ENCODE results near the gene AKNA. TPM values are rescaled to one million over a fixed set of nuclear protein-coding genes. Genes with fewer than 3 reads are reported as not detected.

The AKNA gene
- total RNA-seq, 1 experiment from 2014 or later, result 20.6 TPM

DNA sequence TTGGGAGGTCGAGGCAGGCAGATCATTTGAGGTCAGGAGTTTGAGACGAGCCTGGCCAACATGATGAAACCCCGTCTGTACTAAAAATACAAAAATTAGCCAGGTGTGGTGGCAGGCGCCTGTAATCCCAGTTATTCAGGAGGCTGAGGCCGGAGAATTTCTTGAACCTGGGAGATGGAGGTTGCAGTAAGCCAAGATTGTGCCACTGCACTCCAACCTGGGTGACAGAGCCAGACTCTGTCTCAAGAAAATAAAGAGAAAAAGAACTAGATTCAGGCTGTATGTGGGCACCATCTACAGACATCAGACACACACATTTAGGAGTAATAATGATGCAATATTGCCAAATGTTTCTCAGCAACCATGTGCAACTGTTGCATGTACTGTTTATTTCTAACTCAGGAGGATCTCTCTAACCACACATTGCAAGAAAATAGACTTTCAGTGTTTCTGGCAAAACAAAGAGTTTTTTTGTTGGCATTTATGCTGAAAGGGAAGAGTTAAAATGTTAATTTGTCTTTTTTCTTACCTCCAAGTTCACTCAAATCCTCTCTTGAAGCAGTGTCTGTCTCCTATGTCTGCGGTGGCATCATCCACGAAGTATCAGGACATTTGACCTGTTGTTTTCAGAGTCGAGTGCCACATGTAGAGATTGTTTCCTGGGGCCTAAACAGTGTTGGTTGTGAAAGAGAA is 70.0 kb downstream of the AKNA start:
- no peaks in the 10 kb centered on the region for H3K79me2 ChIP-seq (ENCODE audit: insufficient read depth, low read length)
- DNase-seq (ENCODE audit: low read depth, low spot score) (no peak), ATAC-seq (no peak)
- H2AFZ ChIP-seq (ENCODE audit: low read depth, low read length, poor library complexity, severe bottlenecking), result no peak overlapping the region
- H3K36me3 ChIP-seq (ENCODE audit: control insufficient read depth in 1 of 2, insufficient read depth in 2 of 2, low read length in 2 of 2), result no peaks in the 10 kb centered on the region
- no peaks in the 10 kb centered on the region for H3K27me3 ChIP-seq (ENCODE audit: insufficient read depth, low read length)
- H3K4me2 ChIP-seq (ENCODE audit: low read length), result no peak overlapping the region
- RAD21 ChIA-PET (ENCODE audit: low non-redundant PET in 1 of 2, low total read pairs in 2 of 2, uncharacterized antibody in 2 of 2, unreplicated experiment in 2 of 2), result interaction anchor here in 1 of 2 experiments (0.7 kb wide), 1 partner anchor 417 kb away, joined by 3 read pairs; no protein-coding TSS in a partner anchor
- no peaks in the 10 kb centered on the region for H3K4me1 ChIP-seq (ENCODE audit: control insufficient read depth in 1 of 2, insufficient read depth in 2 of 2, low read length in 2 of 2)
- no TSS peak for BruUV-seq (replicated peaks)
- H3K4me3 ChIP-seq (replicated peaks in 1 of 2; ENCODE audit: low read depth in 1 of 2, low read length in 2 of 2), result no peak overlapping the region
- POLR2A ChIA-PET, result no interaction called here
- intact Hi-C loops (cut with micrococcal nuclease), result no loop called here
- no peaks in the 10 kb centered on the region for H3K9me3 ChIP-seq (ENCODE audit: control insufficient read depth in 1 of 2, insufficient read depth in 1 of 2, low read depth in 1 of 2, low read length in 2 of 2)
- H3K9me2 ChIP-seq (ENCODE audit: insufficient read depth), result no peaks in the 10 kb centered on the region
- TF ChIP-seq, protein P1, sequence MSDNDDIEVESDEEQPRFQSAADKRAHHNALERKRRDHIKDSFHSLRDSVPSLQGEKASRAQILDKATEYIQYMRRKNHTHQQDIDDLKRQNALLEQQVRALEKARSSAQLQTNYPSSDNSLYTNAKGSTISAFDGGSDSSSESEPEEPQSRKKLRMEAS (IDR thresholded peaks at IDR 0.05), result peak; percentile 41
- TF ChIP-seq, protein P2, sequence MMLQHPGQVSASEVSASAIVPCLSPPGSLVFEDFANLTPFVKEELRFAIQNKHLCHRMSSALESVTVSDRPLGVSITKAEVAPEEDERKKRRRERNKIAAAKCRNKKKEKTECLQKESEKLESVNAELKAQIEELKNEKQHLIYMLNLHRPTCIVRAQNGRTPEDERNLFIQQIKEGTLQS (IDR thresholded peaks at IDR 0.05), result no peak
- no peak overlapping the region for H3K27ac ChIP-seq (ENCODE audit: low read depth, low read length)
- no peaks in the 10 kb centered on the region for H4K20me1 ChIP-seq (ENCODE audit: insufficient read depth)
- no peak overlapping the region for H3K9ac ChIP-seq (ENCODE audit: low read length)
- CTCF ChIA-PET, result no interaction called here

DNA sequence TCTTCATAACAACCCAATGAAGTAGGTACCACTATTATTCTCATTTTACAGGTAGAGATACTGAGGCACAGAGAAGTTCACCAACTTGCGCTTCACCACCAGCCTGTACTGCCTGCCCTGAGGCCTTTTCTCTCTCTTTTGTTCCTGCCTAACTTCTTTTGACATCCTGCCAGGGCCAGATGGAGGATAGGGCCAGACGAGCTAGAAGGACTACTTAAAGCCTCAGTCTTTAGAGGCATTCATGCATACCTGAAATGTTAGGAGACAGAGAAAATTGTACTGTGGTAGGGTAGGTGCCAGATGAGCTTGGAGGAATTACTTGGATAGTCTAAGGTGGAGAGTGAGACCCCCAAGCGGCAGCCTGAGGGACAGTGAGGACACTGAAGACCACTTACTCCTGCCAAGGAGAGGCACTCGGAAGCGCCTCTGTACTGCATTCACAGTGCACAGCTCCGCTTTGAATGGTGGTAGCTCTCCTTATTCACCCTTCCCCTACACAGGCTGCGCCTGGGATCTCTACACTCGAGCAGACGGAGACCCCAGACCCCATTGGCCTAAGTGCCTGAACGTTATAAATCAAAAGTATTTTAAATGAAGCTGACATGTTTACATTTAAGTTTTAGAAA is 71.1 kb downstream of the AKNA start:
- ATAC-seq (no peak), DNase-seq (ENCODE audit: low read depth, low spot score) (no peak)
- no peaks in the 10 kb centered on the region for H3K36me3 ChIP-seq (ENCODE audit: control insufficient read depth in 1 of 2, insufficient read depth in 2 of 2, low read length in 2 of 2)
- H4K20me1 ChIP-seq (ENCODE audit: insufficient read depth), result no peaks in the 10 kb centered on the region
- no peaks in the 10 kb centered on the region for H3K4me1 ChIP-seq (ENCODE audit: control insufficient read depth in 1 of 2, insufficient read depth in 2 of 2, low read length in 2 of 2)
- H3K27ac ChIP-seq (ENCODE audit: low read depth, low read length), result no peak overlapping the region
- RAD21 ChIA-PET (ENCODE audit: low non-redundant PET in 1 of 2, low total read pairs in 2 of 2, uncharacterized antibody in 2 of 2, unreplicated experiment in 2 of 2), result no interaction called here
- no peak overlapping the region for H3K9ac ChIP-seq (ENCODE audit: low read length)
- H3K9me3 ChIP-seq (ENCODE audit: control insufficient read depth in 1 of 2, insufficient read depth in 1 of 2, low read depth in 1 of 2, low read length in 2 of 2), result no peaks in the 10 kb centered on the region
- H3K79me2 ChIP-seq (ENCODE audit: insufficient read depth, low read length), result no peaks in the 10 kb centered on the region
- H3K27me3 ChIP-seq (ENCODE audit: insufficient read depth, low read length), result no peaks in the 10 kb centered on the region
- CTCF ChIA-PET, result no interaction called here
- no peak overlapping the region for H3K4me3 ChIP-seq (replicated peaks in 1 of 2; ENCODE audit: low read depth in 1 of 2, low read length in 2 of 2)
- no TSS peak for BruUV-seq (replicated peaks)
- intact Hi-C loops (cut with micrococcal nuclease), result no loop called here
- no peak overlapping the region for H2AFZ ChIP-seq (ENCODE audit: low read depth, low read length, poor library complexity, severe bottlenecking)
- no peak overlapping the region for H3K4me2 ChIP-seq (ENCODE audit: low read length)
- POLR2A ChIA-PET, result no interaction called here
- H3K9me2 ChIP-seq (ENCODE audit: insufficient read depth), result no peaks in the 10 kb centered on the region
- TF ChIP-seq RAD21 (IDR thresholded peaks at IDR 0.05; ENCODE audit: low read depth), result no peak
- no peak for TF ChIP-seq JUND (IDR thresholded peaks at IDR 0.05)
- TF ChIP-seq SIN3A (IDR thresholded peaks at IDR 0.05; ENCODE audit: low read depth), result no peak
- TF ChIP-seq POLR2AphosphoS5 (IDR thresholded peaks at IDR 0.05; ENCODE audit: low read depth, low read length), result no peak
- TF ChIP-seq EZH2phosphoT487 (IDR thresholded peaks at IDR 0.05; ENCODE audit: borderline replicate concordance), result no peak
- TF ChIP-seq, protein P1 (IDR thresholded peaks at IDR 0.05), result no peak
- no peak for TF ChIP-seq POLR2A (IDR thresholded peaks at IDR 0.05; ENCODE audit: borderline replicate concordance, extremely low read depth, insufficient read depth, insufficient read length)
- no peak for TF ChIP-seq ZNF274 (IDR thresholded peaks at IDR 0.05; ENCODE audit: low read depth, low read length)
- TF ChIP-seq, protein P3, sequence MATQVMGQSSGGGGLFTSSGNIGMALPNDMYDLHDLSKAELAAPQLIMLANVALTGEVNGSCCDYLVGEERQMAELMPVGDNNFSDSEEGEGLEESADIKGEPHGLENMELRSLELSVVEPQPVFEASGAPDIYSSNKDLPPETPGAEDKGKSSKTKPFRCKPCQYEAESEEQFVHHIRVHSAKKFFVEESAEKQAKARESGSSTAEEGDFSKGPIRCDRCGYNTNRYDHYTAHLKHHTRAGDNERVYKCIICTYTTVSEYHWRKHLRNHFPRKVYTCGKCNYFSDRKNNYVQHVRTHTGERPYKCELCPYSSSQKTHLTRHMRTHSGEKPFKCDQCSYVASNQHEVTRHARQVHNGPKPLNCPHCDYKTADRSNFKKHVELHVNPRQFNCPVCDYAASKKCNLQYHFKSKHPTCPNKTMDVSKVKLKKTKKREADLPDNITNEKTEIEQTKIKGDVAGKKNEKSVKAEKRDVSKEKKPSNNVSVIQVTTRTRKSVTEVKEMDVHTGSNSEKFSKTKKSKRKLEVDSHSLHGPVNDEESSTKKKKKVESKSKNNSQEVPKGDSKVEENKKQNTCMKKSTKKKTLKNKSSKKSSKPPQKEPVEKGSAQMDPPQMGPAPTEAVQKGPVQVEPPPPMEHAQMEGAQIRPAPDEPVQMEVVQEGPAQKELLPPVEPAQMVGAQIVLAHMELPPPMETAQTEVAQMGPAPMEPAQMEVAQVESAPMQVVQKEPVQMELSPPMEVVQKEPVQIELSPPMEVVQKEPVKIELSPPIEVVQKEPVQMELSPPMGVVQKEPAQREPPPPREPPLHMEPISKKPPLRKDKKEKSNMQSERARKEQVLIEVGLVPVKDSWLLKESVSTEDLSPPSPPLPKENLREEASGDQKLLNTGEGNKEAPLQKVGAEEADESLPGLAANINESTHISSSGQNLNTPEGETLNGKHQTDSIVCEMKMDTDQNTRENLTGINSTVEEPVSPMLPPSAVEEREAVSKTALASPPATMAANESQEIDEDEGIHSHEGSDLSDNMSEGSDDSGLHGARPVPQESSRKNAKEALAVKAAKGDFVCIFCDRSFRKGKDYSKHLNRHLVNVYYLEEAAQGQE (IDR thresholded peaks at IDR 0.05; ENCODE audit: low read depth), result no peak
- TF ChIP-seq CEBPB (IDR thresholded peaks at IDR 0.05; ENCODE audit: low read depth), result no peak
- TF ChIP-seq ZFX (IDR thresholded peaks at IDR 0.05), result no peak
- no peak for TF ChIP-seq FOSL1 (IDR thresholded peaks at IDR 0.05; ENCODE audit: low read depth)
- TF ChIP-seq TCF7L2 (IDR thresholded peaks at IDR 0.05; ENCODE audit: borderline replicate concordance, extremely low read depth, insufficient read depth, insufficient read length), result no peak
